ENCODE results near the gene BTK. TPM values are rescaled to one million over a fixed set of nuclear protein-coding genes. Genes with fewer than 3 reads are reported as not detected.

Gene BTK
- total RNA-seq, 1 experiment from 2014 or later = 0.37 TPM

- TF ChIP-seq ELF1 (IDR thresholded peaks at IDR 0.05; ENCODE audit: borderline replicate concordance, low read depth) = no peak
- no peak for TF ChIP-seq POLR2A (IDR thresholded peaks at IDR 0.05; ENCODE audit: borderline replicate concordance, extremely low read depth, insufficient read depth, insufficient read length)
- TF ChIP-seq JUND (IDR thresholded peaks at IDR 0.05) = no peak
- no peak for TF ChIP-seq CTCF (IDR thresholded peaks at IDR 0.05 in 2 of 3, conservative IDR thresholded peaks at IDR 0.05 in 1 of 3; ENCODE audit: borderline replicate concordance in 1 of 3, insufficient read depth in 1 of 3, low read depth in 2 of 3, low read length in 2 of 3)
- TF ChIP-seq SRF (IDR thresholded peaks at IDR 0.05; ENCODE audit: low read depth) = no peak
- TF ChIP-seq FOSL1 (IDR thresholded peaks at IDR 0.05; ENCODE audit: low read depth) = no peak
- TF ChIP-seq ATF3 (IDR thresholded peaks at IDR 0.05) = no peak
- no peak for TF ChIP-seq EZH2phosphoT487 (IDR thresholded peaks at IDR 0.05; ENCODE audit: borderline replicate concordance)
- no peak for TF ChIP-seq ZNF274 (IDR thresholded peaks at IDR 0.05; ENCODE audit: low read depth, low read length)
These were observed 20.6 kb downstream of the BTK start (continued) for GRCh38 chrX:101365301-101365795.

GRCh38 chrX:101362757-101363156, 23.2 kb downstream of the BTK start:
- Histone ChIP-seq H3K27ac (ENCODE audit: low read depth, low read length) (no peak overlapping the region), H3K36me3 (ENCODE audit: control insufficient read depth in 1 of 2, insufficient read depth in 2 of 2, low read length in 2 of 2) (no peaks in the 10 kb centered on the region), H3K9me3 (ENCODE audit: control insufficient read depth in 1 of 2, insufficient read depth in 1 of 2, low read depth in 1 of 2, low read length in 2 of 2) (no peaks in the 10 kb centered on the region), H3K4me1 (ENCODE audit: control insufficient read depth in 1 of 2, insufficient read depth in 2 of 2, low read length in 2 of 2) (no peaks in the 10 kb centered on the region), H3K4me2 (ENCODE audit: low read length) (no peak overlapping the region), H3K9ac (ENCODE audit: low read length) (no peak overlapping the region), H3K27me3 (ENCODE audit: insufficient read depth, low read length) (no peaks in the 10 kb centered on the region), H3K9me2 (ENCODE audit: insufficient read depth) (no peaks in the 10 kb centered on the region), H4K20me1 (ENCODE audit: insufficient read depth) (no peaks in the 10 kb centered on the region), H3K79me2 (ENCODE audit: insufficient read depth, low read length) (no peaks in the 10 kb centered on the region), H3K4me3 (replicated peaks in 1 of 2; ENCODE audit: low read depth in 1 of 2, low read length in 2 of 2) (no peak overlapping the region), H2AFZ (ENCODE audit: low read depth, low read length, poor library complexity, severe bottlenecking) (no peak overlapping the region)
- ChIA-PET CTCF (no interaction called here), POLR2A (no interaction called here), RAD21 (ENCODE audit: low non-redundant PET in 1 of 2, low total read pairs in 2 of 2, uncharacterized antibody in 2 of 2, unreplicated experiment in 2 of 2) (no interaction called here)
- DNase-seq (ENCODE audit: low read depth, low spot score) (no peak), ATAC-seq (no peak)
- no TSS peak for BruUV-seq (replicated peaks)
- intact Hi-C loops (cut with micrococcal nuclease) = no loop called here
- no peak for TF ChIP-seq SIN3A (IDR thresholded peaks at IDR 0.05; ENCODE audit: low read depth)
- TF ChIP-seq POLR2AphosphoS5 (IDR thresholded peaks at IDR 0.05; ENCODE audit: low read depth, low read length) = no peak
- no peak for TF ChIP-seq SRF (IDR thresholded peaks at IDR 0.05; ENCODE audit: low read depth)
- TF ChIP-seq ZNF274 (IDR thresholded peaks at IDR 0.05; ENCODE audit: low read depth, low read length) = no peak
- TF ChIP-seq YY1 (IDR thresholded peaks at IDR 0.05; ENCODE audit: extremely low read depth, insufficient replicate concordance, low read depth, low read length) = no peak
- no peak for TF ChIP-seq REST (IDR thresholded peaks at IDR 0.05; ENCODE audit: low read depth)
- TF ChIP-seq EZH2phosphoT487 (IDR thresholded peaks at IDR 0.05; ENCODE audit: borderline replicate concordance) = no peak
- TF ChIP-seq POLR2A (IDR thresholded peaks at IDR 0.05; ENCODE audit: borderline replicate concordance, extremely low read depth, insufficient read depth, insufficient read length) = no peak
- no peak for TF ChIP-seq EGR1 (IDR thresholded peaks at IDR 0.05; ENCODE audit: low read depth)
- no peak for TF ChIP-seq EZH2 (IDR thresholded peaks at IDR 0.05)
- no peak for TF ChIP-seq SP1 (IDR thresholded peaks at IDR 0.05; ENCODE audit: low read depth)
- TF ChIP-seq CTCF (IDR thresholded peaks at IDR 0.05 in 2 of 3, conservative IDR thresholded peaks at IDR 0.05 in 1 of 3; ENCODE audit: borderline replicate concordance in 1 of 3, insufficient read depth in 1 of 3, low read depth in 2 of 3, low read length in 2 of 3) = no peak
- TF ChIP-seq JUND (IDR thresholded peaks at IDR 0.05) = no peak
- TF ChIP-seq ZFX (IDR thresholded peaks at IDR 0.05) = no peak
- no peak for TF ChIP-seq MAX (IDR thresholded peaks at IDR 0.05)
